SK-N-SH (cell line): ENCODE data around the gene DNAH9. TPM values are rescaled to one million over a fixed set of nuclear protein-coding genes. Genes with fewer than 3 reads are reported as not detected.

ENCODE experiments used
- CTCF ChIA-PET: fragments of 300-600, 350-600 bp; formaldehyde crosslinking; extraction: SDS; loops from one replicate; lab custom pipeline; 2021; lab: Yijun Ruan, JAX
- POLR2A ChIA-PET: fragments of 350-600 bp; sonication (Branson Sonifier 250); formaldehyde crosslinking; extraction: SDS; loops from one replicate; lab custom pipeline; 2020; ENCODE audit warnings: antibody characterized with exemption, inconsistent platforms; lab: Yijun Ruan, JAX
- DNase-seq: peaks from one replicate; pipeline ENCODE4 v3.0.0; 2012
- H2AFZ ChIP-seq: fragments of 200-600 bp; sonication (generic); 2 replicates; pipeline ENCODE4 v1.8.1; 2016; ENCODE audit warnings: antibody characterized with exemption, mild to moderate bottlenecking, low read depth
- H3F3A ChIP-seq: fragments of 200-600 bp; sonication (generic); replicated peaks from 2 replicates; pipeline ENCODE3; 2016; ENCODE audit warnings: antibody characterized with exemption, mild to moderate bottlenecking; ENCODE audit not compliant: insufficient read depth
- H3K27ac ChIP-seq, 2 experiments: fragments of 200-500 bp in 1 of 2; fragments of 200-600 bp in 1 of 2; sonication (Bioruptor generic) in 1 of 2; sonication (generic), shearing (Covaris generic) in 1 of 2; 2 replicates each; pipeline versions ENCODE4 v1.5.1 to v1.6.1; 2014 to 2016; ENCODE audit warnings: low read depth in 2 of 2, inconsistent platforms in 1 of 2, low read length in 1 of 2, mild to moderate bottlenecking in 1 of 2, mixed read lengths in 1 of 2
- H3K27me3 ChIP-seq: fragments of 200-600 bp; sonication (generic), shearing (Covaris generic); 2 replicates; pipeline ENCODE4 v1.6.1; 2016; ENCODE audit warnings: mixed run types; ENCODE audit not compliant: insufficient read depth
- H3K36me3 ChIP-seq, 2 experiments: fragments of 200-500 bp in 1 of 2; fragments of 200-600 bp in 1 of 2; sonication (Bioruptor generic) in 1 of 2; sonication (generic) in 1 of 2; replicated peaks in 1 of 2; 2 replicates each; pipeline versions ENCODE3 to v1.5.1; 2014 to 2016; ENCODE audit warnings: low read length in 1 of 2, mild to moderate bottlenecking in 1 of 2; ENCODE audit not compliant: insufficient read depth in 2 of 2, control insufficient read depth in 1 of 2
- H3K4me1 ChIP-seq, 2 experiments: fragments of 200-500 bp in 1 of 2; fragments of 200-600 bp in 1 of 2; sonication (Bioruptor generic) in 1 of 2; sonication (generic), shearing (Covaris generic) in 1 of 2; 2 replicates each; pipeline versions ENCODE4 v1.5.1 to v1.6.1; 2014 to 2016; ENCODE audit warnings: low read depth in 1 of 2, low read length in 1 of 2, mixed run types in 1 of 2; ENCODE audit not compliant: insufficient read depth in 2 of 2, control insufficient read depth in 1 of 2
- H3K4me2 ChIP-seq: fragments of 200-600 bp; sonication (generic), shearing (Covaris generic); 2 replicates; pipeline ENCODE4 v1.6.1; 2017; ENCODE audit warnings: mixed run types
- H3K4me3 ChIP-seq, 2 experiments: fragments of 200-500 bp in 1 of 2; fragments of 200-600 bp in 1 of 2; sonication (Bioruptor generic) in 1 of 2; sonication (generic), shearing (Covaris generic) in 1 of 2; 2 replicates each; pipeline versions ENCODE4 v1.5.1 to v1.8.1; 2014 to 2016; ENCODE audit warnings: low read depth in 2 of 2, inconsistent platforms in 1 of 2, low read length in 1 of 2, mild to moderate bottlenecking in 1 of 2, mixed read lengths in 1 of 2, moderate library complexity in 1 of 2
- H3K79me2 ChIP-seq: fragments of 200-600 bp; sonication (generic); 2 replicates; pipeline ENCODE4 v1.8.1; 2017; ENCODE audit warnings: mild to moderate bottlenecking; ENCODE audit not compliant: insufficient read depth
- H3K9ac ChIP-seq: fragments of 200-600 bp; sonication (generic); 2 replicates; pipeline ENCODE4 v1.6.1; 2017; ENCODE audit warnings: mixed run types
- H3K9me2 ChIP-seq: fragments of 200-600 bp; sonication (generic); 2 replicates; pipeline ENCODE4 v1.6.1; 2017; ENCODE audit warnings: mixed run types
- H3K9me3 ChIP-seq: fragments of 200-600 bp; sonication (generic); 2 replicates; pipeline ENCODE4 v1.6.1; 2017; ENCODE audit warnings: mixed run types, mild to moderate bottlenecking, moderate library complexity
- H4K20me1 ChIP-seq: fragments of 200-600 bp; sonication (generic); 2 replicates; pipeline ENCODE4 v1.6.1; 2017; ENCODE audit warnings: mild to moderate bottlenecking, mixed run types; ENCODE audit not compliant: insufficient read depth
- CHD2 ChIP-seq: fragments of 150-350 bp; IDR thresholded peaks from 2 replicates; pipeline ENCODE4 v1.6.1; 2018; ENCODE audit warnings: low read length; ENCODE audit not compliant: partially characterized antibody
- ELF1 ChIP-seq: IDR thresholded peaks from 2 replicates; pipeline ENCODE4 v1.4.0; 2012
- EZH2phosphoT487 ChIP-seq: fragments of 200-600 bp; sonication (generic); IDR thresholded peaks from 2 replicates; pipeline ENCODE4 v1.6.1; 2017; ENCODE audit warnings: low read depth, mixed run types, mild to moderate bottlenecking, antibody characterized with exemption, moderate library complexity, borderline replicate concordance
- JUND ChIP-seq: IDR thresholded peaks from 2 replicates; pipeline ENCODE4 v1.4.0; 2012
- MEF2A ChIP-seq: IDR thresholded peaks from 2 replicates; pipeline ENCODE4 v1.4.0; 2012; ENCODE audit warnings: low read depth, borderline replicate concordance
- NRF1 ChIP-seq: IDR thresholded peaks from 2 replicates; pipeline ENCODE4 v1.6.1; 2012; ENCODE audit warnings: low read depth, mild to moderate bottlenecking, low read length
- RAD21 ChIP-seq: IDR thresholded peaks from 2 replicates; pipeline ENCODE4 v1.6.1; 2012; ENCODE audit warnings: mild to moderate bottlenecking, low read length
- RFX5 ChIP-seq: IDR thresholded peaks from 2 replicates; pipeline ENCODE4 v1.6.1; 2012; ENCODE audit warnings: mild to moderate bottlenecking, improper control_type of control experiment, low read length
- SIN3A ChIP-seq: IDR thresholded peaks from 2 replicates; pipeline ENCODE4 v1.6.1; 2012; ENCODE audit warnings: low read depth, mild to moderate bottlenecking, low read length, moderate library complexity, borderline replicate concordance
- SMC3 ChIP-seq: IDR thresholded peaks from 2 replicates; pipeline ENCODE4 v1.6.1; 2012; ENCODE audit warnings: low read depth, low read length, improper control_type of control experiment
- TCF12 ChIP-seq: IDR thresholded peaks from 2 replicates; pipeline ENCODE4 v1.4.0; 2012
- TEAD4 ChIP-seq: IDR thresholded peaks from 2 replicates; pipeline ENCODE4 v1.4.0; 2012; ENCODE audit warnings: mild to moderate bottlenecking, borderline replicate concordance; ENCODE audit not compliant: insufficient read depth
- WGBS: methylation state at CpG from one replicate; pipeline ENCODE4 v1.1.6; 2017; ENCODE audit warnings: low lambda C conversion rate; 5-methylcytosine and 5-hydroxymethylcytosine counted together
- polyA plus RNA-seq, 3 experiments: library from polyadenylated mRNA; depleted of rRNA; stranded (reverse); fragments of >200 nt; gene quantifications; 2 replicates each; pipeline ENCODE4 v1.2.3, GENCODE V29; 2012
- TF ChIP-seq, protein P1 (sequence below): IDR thresholded peaks from 2 replicates; pipeline ENCODE4 v1.6.1; 2012; ENCODE audit warnings: mild to moderate bottlenecking, low read depth, low read length, moderate library complexity
- TF ChIP-seq, protein P2 (sequence below): fragments of 200-600 bp; sonication (generic); IDR thresholded peaks from 2 replicates; pipeline ENCODE4 v1.6.1; 2017; ENCODE audit warnings: antibody characterized with exemption, mild to moderate bottlenecking, moderate library complexity
- TF ChIP-seq, protein P3 (sequence below): fragments of 150-350 bp; IDR thresholded peaks from 2 replicates; pipeline ENCODE4 v1.6.1; 2017; ENCODE audit warnings: antibody characterized with exemption, low read length, low read depth, borderline replicate concordance

The DNAH9 gene
- polyA plus RNA-seq, 1 of the 3 experiments (the other 2 are of a cell fraction): not detected

DNA sequence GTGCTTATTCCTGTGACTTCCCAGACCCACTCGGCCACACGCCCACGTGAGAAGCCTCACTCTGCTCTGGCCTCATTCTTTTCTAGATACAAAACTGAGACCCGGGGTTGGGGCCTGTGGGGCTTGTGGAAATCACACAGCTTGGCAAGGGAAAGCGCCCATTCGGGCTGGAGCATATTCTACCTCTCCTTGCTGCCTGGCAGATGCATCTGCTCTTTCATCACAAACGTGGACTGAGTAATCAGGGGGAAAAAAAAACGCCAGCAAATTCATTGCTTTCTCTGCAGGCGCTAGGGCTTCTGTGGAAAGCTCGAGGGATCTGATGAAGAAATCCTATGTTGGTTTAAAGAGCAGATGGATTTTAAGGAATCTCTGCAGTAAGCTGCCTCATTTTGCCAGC lies 44.4 kb downstream of the DNAH9 start:
- no peak overlapping the region for H3K4me2 ChIP-seq
- H4K20me1 ChIP-seq: no peaks in the 10 kb centered on the region
- ChIA-PET CTCF (interaction anchor here (0.9 to 3.1 kb wide), 4 partner anchors 20 to 251 kb away, joined by 3 to 22 read pairs (median 6); no protein-coding TSS in a partner anchor), POLR2A (no interaction called here)
- H3K27ac ChIP-seq: no peak overlapping the region
- TF ChIP-seq RAD21 (no peak), JUND (no peak), TEAD4 (no peak), NRF1 (no peak), RFX5 (no peak), ELF1 (no peak), SIN3A (no peak)
- TF ChIP-seq, protein P1, sequence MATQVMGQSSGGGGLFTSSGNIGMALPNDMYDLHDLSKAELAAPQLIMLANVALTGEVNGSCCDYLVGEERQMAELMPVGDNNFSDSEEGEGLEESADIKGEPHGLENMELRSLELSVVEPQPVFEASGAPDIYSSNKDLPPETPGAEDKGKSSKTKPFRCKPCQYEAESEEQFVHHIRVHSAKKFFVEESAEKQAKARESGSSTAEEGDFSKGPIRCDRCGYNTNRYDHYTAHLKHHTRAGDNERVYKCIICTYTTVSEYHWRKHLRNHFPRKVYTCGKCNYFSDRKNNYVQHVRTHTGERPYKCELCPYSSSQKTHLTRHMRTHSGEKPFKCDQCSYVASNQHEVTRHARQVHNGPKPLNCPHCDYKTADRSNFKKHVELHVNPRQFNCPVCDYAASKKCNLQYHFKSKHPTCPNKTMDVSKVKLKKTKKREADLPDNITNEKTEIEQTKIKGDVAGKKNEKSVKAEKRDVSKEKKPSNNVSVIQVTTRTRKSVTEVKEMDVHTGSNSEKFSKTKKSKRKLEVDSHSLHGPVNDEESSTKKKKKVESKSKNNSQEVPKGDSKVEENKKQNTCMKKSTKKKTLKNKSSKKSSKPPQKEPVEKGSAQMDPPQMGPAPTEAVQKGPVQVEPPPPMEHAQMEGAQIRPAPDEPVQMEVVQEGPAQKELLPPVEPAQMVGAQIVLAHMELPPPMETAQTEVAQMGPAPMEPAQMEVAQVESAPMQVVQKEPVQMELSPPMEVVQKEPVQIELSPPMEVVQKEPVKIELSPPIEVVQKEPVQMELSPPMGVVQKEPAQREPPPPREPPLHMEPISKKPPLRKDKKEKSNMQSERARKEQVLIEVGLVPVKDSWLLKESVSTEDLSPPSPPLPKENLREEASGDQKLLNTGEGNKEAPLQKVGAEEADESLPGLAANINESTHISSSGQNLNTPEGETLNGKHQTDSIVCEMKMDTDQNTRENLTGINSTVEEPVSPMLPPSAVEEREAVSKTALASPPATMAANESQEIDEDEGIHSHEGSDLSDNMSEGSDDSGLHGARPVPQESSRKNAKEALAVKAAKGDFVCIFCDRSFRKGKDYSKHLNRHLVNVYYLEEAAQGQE: no peak
- TF ChIP-seq, protein P2, sequence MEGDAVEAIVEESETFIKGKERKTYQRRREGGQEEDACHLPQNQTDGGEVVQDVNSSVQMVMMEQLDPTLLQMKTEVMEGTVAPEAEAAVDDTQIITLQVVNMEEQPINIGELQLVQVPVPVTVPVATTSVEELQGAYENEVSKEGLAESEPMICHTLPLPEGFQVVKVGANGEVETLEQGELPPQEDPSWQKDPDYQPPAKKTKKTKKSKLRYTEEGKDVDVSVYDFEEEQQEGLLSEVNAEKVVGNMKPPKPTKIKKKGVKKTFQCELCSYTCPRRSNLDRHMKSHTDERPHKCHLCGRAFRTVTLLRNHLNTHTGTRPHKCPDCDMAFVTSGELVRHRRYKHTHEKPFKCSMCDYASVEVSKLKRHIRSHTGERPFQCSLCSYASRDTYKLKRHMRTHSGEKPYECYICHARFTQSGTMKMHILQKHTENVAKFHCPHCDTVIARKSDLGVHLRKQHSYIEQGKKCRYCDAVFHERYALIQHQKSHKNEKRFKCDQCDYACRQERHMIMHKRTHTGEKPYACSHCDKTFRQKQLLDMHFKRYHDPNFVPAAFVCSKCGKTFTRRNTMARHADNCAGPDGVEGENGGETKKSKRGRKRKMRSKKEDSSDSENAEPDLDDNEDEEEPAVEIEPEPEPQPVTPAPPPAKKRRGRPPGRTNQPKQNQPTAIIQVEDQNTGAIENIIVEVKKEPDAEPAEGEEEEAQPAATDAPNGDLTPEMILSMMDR: no peak
- H2AFZ ChIP-seq: no peak overlapping the region
- H3K79me2 ChIP-seq: no peaks in the 10 kb centered on the region
- 21% methylated on average over 10 of the region's 10 CpGs for WGBS
- peaks cover 0 to 2% of the 10 kb centered on the region in 2 experiments; a peak in 1 of 4 replicates for H3K4me1 ChIP-seq
- H3F3A ChIP-seq: no peaks in the 10 kb centered on the region
- H3K4me3 ChIP-seq: no peak overlapping the region
- no peaks in the 10 kb centered on the region for H3K9me2 ChIP-seq
- no peak overlapping the region for H3K9ac ChIP-seq
- no peaks in the 10 kb centered on the region for H3K36me3 ChIP-seq
- H3K27me3 ChIP-seq: no peaks in the 10 kb centered on the region
- no peaks in the 10 kb centered on the region; the same call in 1 of the 2 replicates for H3K9me3 ChIP-seq
- DNase-seq: no peak

DNA sequence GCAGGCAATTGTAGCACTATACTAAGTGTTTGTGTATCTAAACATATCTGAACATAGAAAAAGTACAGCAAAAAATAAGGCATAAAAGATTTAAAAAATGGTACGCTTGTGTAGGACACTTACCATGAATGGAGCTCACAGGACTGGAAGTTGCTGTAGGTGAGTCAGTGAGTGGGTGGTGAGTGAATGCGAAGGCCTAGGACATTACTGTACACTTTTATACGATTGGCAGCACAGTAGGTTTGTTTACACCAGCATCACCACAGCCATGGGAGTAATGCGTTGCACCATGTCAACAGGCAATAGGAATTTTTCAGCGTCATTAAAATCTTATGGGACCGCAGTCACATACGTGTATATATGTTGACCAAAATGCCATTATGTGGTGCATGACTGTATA lies 45.6 kb downstream of the DNAH9 start:
- Histone ChIP-seq H3K9ac (no peak overlapping the region), H3K4me1 (peaks cover 0 to 2% of the 10 kb centered on the region in 2 experiments; a peak in 1 of 4 replicates), H4K20me1 (no peaks in the 10 kb centered on the region), H3K36me3 (no peaks in the 10 kb centered on the region), H2AFZ (no peak overlapping the region), H3K27me3 (no peaks in the 10 kb centered on the region), H3F3A (no peaks in the 10 kb centered on the region), H3K4me2 (no peak overlapping the region), H3K4me3 (no peak overlapping the region), H3K9me2 (no peaks in the 10 kb centered on the region), H3K79me2 (no peaks in the 10 kb centered on the region), H3K9me3 (no peaks in the 10 kb centered on the region; the same call in 1 of the 2 replicates), H3K27ac (no peak overlapping the region)
- POLR2A ChIA-PET: no interaction called here
- no peak for TF ChIP-seq EZH2phosphoT487
- TF ChIP-seq NRF1: no peak
- TF ChIP-seq SMC3: no peak
- no peak for TF ChIP-seq RAD21
- TF ChIP-seq RFX5: no peak
- TF ChIP-seq MEF2A: no peak
- no peak for TF ChIP-seq TCF12
- no peak for TF ChIP-seq CHD2
- TF ChIP-seq, protein P3, sequence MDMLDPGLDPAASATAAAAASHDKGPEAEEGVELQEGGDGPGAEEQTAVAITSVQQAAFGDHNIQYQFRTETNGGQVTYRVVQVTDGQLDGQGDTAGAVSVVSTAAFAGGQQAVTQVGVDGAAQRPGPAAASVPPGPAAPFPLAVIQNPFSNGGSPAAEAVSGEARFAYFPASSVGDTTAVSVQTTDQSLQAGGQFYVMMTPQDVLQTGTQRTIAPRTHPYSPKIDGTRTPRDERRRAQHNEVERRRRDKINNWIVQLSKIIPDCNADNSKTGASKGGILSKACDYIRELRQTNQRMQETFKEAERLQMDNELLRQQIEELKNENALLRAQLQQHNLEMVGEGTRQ: no peak
- DNase-seq: no peak
- whole genome bisulfite sequencing: 51% methylated on average over 7 of the region's 7 CpGs
- CTCF ChIA-PET: interaction anchor here (0.6 to 3.1 kb wide), 63 partner anchors 8 to 948 kb away, joined by 3 to 30 read pairs (median 4); partner anchors contain the start of gene DNAH9
